Panc1 (cell line): ENCODE data around the gene SLC8A1. TPM values are rescaled to one million over a fixed set of nuclear protein-coding genes. Genes with fewer than 3 reads are reported as not detected.

Source experiments
- ATAC-seq: fragments of 200-7000 bp; cut with Tn5 transposase; 2 replicates; pipeline ENCODE4 v1.9.1; 2020; ENCODE audit warnings: mild to moderate bottlenecking, moderate library complexity
- BruUV-seq: library from RNA; stranded (reverse); fragments of 400-500 nt; replicated peaks from 2 replicates; lab custom pipeline; 2021; lab: Mats Ljungman, UMichigan
- CTCF ChIA-PET: fragments of 300-600 bp; sonication (Branson Sonifier 250); formaldehyde crosslinking; loops from one replicate; lab custom pipeline; 2022; ENCODE audit warnings: antibody characterized with exemption; lab: Charles Lee
- POLR2A ChIA-PET: fragments of 300-600 bp; sonication (Branson Sonifier 250); formaldehyde crosslinking; loops from one replicate; lab custom pipeline; 2022; ENCODE audit warnings: antibody characterized with exemption; lab: Charles Lee
- DNase-seq: peaks from one replicate; pipeline ENCODE4 v3.0.0-alpha.2; 2010; ENCODE audit warnings: low read depth, low spot score
- H3K27ac ChIP-seq: 2 replicates; pipeline ENCODE4 v1.5.1; 2011; ENCODE audit warnings: mild to moderate bottlenecking, low read length, inconsistent platforms
- H3K27me3 ChIP-seq: fragments of 200-500 bp; sonication (Bioruptor generic); 2 replicates; pipeline ENCODE4 v1.6.0; 2014; ENCODE audit warnings: low read length, inconsistent platforms; ENCODE audit not compliant: control insufficient read depth, insufficient read depth
- H3K36me3 ChIP-seq: fragments of 200-500 bp; sonication (Bioruptor generic); 2 replicates; pipeline ENCODE4 v1.5.1; 2014; ENCODE audit warnings: inconsistent platforms, mild to moderate bottlenecking, low read length, moderate library complexity; ENCODE audit not compliant: control insufficient read depth, insufficient read depth
- H3K4me1 ChIP-seq: 2 replicates; pipeline ENCODE4 v1.5.1; 2011; ENCODE audit warnings: inconsistent platforms, mild to moderate bottlenecking, low read length, moderate library complexity; ENCODE audit not compliant: control insufficient read depth, insufficient read depth
- H3K4me3 ChIP-seq, 2 experiments: 2 replicates each; pipeline ENCODE4 v1.5.1; 2011 to 2012; ENCODE audit warnings: low read depth in 2 of 2, low read length in 2 of 2, mild to moderate bottlenecking in 2 of 2, inconsistent platforms in 1 of 2, moderate library complexity in 1 of 2
- H3K9me3 ChIP-seq: fragments of 200-500 bp; sonication (Bioruptor generic); 2 replicates; pipeline ENCODE4 v1.5.1; 2014; ENCODE audit warnings: low read depth, mild to moderate bottlenecking, inconsistent platforms, low read length, moderate library complexity; ENCODE audit not compliant: control insufficient read depth, insufficient read depth
- CTCF ChIP-seq: fragments of 450-650 bp; IDR thresholded peaks from 2 replicates; pipeline ENCODE4 v1.5.1; 2017; ENCODE audit warnings: mild to moderate bottlenecking
- POLR2AphosphoS5 ChIP-seq: IDR thresholded peaks from 2 replicates; pipeline ENCODE4 v1.6.1; 2012; ENCODE audit warnings: mild to moderate bottlenecking, low read depth, low read length, moderate library complexity
- REST ChIP-seq, 2 experiments: IDR thresholded peaks; 2 replicates each; pipeline ENCODE4 v1.6.1; 2011 to 2012; ENCODE audit warnings: low read depth in 2 of 2, control low read depth in 1 of 2, low read length in 1 of 2, mild to moderate bottlenecking in 1 of 2, moderate library complexity in 1 of 2; ENCODE audit not compliant: insufficient read depth in 1 of 2
- SIN3A ChIP-seq: IDR thresholded peaks from 2 replicates; pipeline ENCODE4 v1.6.1; 2012; ENCODE audit warnings: low read depth, mild to moderate bottlenecking, low read length, moderate library complexity, borderline replicate concordance; ENCODE audit not compliant: insufficient read depth
- TCF7L2 ChIP-seq: IDR thresholded peaks from 2 replicates; pipeline ENCODE4 v1.6.1; 2011; ENCODE audit warnings: mild to moderate bottlenecking, low read depth, low read length, inconsistent platforms
- in situ Hi-C: cut with HindIII; loops from 2 replicates; pipeline ENCODE4 v1.10.0; 2016; ENCODE audit warnings: low sequenced_read_pairs, low pct_unique_long_range_greater_than_20kb
- intact Hi-C: fragments of 100-400 bp; cut with micrococcal nuclease; formaldehyde crosslinking; loops from one replicate; pipeline ENCODE4 v1.10.0; 2022; ENCODE audit not compliant: unreplicated experiment
- total RNA-seq: library from RNA; stranded (reverse); gene quantifications from one replicate; pipeline ENCODE4 v1.2.1, GENCODE V29; 2021; ENCODE audit not compliant: unreplicated experiment

SLC8A1 gene
- total RNA-seq, 1 experiment from 2014 or later: 0.59 TPM

DNA sequence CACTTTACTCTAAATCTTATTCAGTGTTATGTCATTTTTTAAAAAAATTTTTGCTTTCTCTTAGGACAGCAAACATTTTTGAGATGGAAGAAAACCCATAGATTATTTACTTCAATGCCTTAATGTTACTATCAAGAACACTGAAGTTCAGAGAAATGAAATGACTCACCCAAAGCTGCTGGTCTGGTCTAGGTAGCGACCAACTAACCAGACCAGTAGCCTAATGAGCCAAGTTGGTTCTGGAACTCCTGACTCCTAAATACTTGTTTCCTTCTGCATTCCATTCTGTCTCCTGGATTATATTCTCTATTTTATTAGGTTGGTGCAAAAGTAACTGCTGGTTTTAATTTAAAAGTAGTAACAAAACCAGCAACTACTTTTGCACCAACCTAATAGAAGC, 35.4 kb downstream of the SLC8A1 start:
- DNase-seq: no peak
- Histone ChIP-seq H3K36me3 (no peaks in the 10 kb centered on the region), H3K4me3 (no peak overlapping the region), H3K27me3 (no peaks in the 10 kb centered on the region), H3K4me1 (no peaks in the 10 kb centered on the region), H3K9me3 (no peaks in the 10 kb centered on the region), H3K27ac (no peak overlapping the region)
- in situ Hi-C loops (no loop called here), intact Hi-C loops (no loop called here)
- CTCF ChIA-PET: no interaction called here
- no peak for TF ChIP-seq SIN3A
- TF ChIP-seq REST (IDR thresholded peaks at IDR 0.05; ENCODE audit: insufficient read depth in 1 of 2, low read depth in 2 of 2, low read length in 1 of 2): no peak
- TF ChIP-seq POLR2AphosphoS5: no peak
- TF ChIP-seq CTCF: no peak
- TF ChIP-seq TCF7L2: no peak
- no TSS peak for BruUV-seq
- ATAC-seq: no peak
- POLR2A ChIA-PET: no interaction called here

GRCh38 chr2:40415391-40415790, 36.5 kb downstream of the SLC8A1 start:
- in situ Hi-C loops: no loop called here
- CTCF ChIA-PET: no interaction called here
- no TSS peak for BruUV-seq

GRCh38 chr2:40412456-40412855, 39.4 kb downstream of the SLC8A1 start:
- POLR2A ChIA-PET: no interaction called here
- CTCF ChIA-PET: no interaction called here
- Histone ChIP-seq H3K9me3 (no peaks in the 10 kb centered on the region), H3K4me3 (no peak overlapping the region), H3K27ac (no peak overlapping the region), H3K36me3 (no peaks in the 10 kb centered on the region), H3K4me1 (no peaks in the 10 kb centered on the region), H3K27me3 (no peaks in the 10 kb centered on the region)
- in situ Hi-C loops: no loop called here
- no peak for TF ChIP-seq REST (IDR thresholded peaks at IDR 0.05; ENCODE audit: insufficient read depth in 1 of 2, low read depth in 2 of 2, low read length in 1 of 2)
- TF ChIP-seq CTCF: no peak
- no peak for TF ChIP-seq TCF7L2
- no peak for TF ChIP-seq SIN3A
- no peak for TF ChIP-seq POLR2AphosphoS5
- intact Hi-C loops: no loop called here
- no TSS peak for BruUV-seq
- DNase-seq (no peak), ATAC-seq (no peak)

More at GRCh38 chr2:40415391-40415790, 36.5 kb downstream of the SLC8A1 start:
- POLR2A ChIA-PET: no interaction called here
- H3K4me1 ChIP-seq: no peaks in the 10 kb centered on the region
- H3K27ac ChIP-seq: no peak overlapping the region
- no peak overlapping the region for H3K4me3 ChIP-seq
- no peaks in the 10 kb centered on the region for H3K9me3 ChIP-seq
- DNase-seq (no peak), ATAC-seq (no peak)
- TF ChIP-seq TCF7L2: no peak
- no peaks in the 10 kb centered on the region for H3K27me3 ChIP-seq
- intact Hi-C loops: no loop called here
- no peaks in the 10 kb centered on the region for H3K36me3 ChIP-seq
